ENCODE results near the gene DYRK1A.
"Not testable (repeated sequence)": the region's sequence is repeated elsewhere in the genome, so short reads cannot be mapped to it uniquely, and the experiment has no call there.

Gene DYRK1A

DNA sequence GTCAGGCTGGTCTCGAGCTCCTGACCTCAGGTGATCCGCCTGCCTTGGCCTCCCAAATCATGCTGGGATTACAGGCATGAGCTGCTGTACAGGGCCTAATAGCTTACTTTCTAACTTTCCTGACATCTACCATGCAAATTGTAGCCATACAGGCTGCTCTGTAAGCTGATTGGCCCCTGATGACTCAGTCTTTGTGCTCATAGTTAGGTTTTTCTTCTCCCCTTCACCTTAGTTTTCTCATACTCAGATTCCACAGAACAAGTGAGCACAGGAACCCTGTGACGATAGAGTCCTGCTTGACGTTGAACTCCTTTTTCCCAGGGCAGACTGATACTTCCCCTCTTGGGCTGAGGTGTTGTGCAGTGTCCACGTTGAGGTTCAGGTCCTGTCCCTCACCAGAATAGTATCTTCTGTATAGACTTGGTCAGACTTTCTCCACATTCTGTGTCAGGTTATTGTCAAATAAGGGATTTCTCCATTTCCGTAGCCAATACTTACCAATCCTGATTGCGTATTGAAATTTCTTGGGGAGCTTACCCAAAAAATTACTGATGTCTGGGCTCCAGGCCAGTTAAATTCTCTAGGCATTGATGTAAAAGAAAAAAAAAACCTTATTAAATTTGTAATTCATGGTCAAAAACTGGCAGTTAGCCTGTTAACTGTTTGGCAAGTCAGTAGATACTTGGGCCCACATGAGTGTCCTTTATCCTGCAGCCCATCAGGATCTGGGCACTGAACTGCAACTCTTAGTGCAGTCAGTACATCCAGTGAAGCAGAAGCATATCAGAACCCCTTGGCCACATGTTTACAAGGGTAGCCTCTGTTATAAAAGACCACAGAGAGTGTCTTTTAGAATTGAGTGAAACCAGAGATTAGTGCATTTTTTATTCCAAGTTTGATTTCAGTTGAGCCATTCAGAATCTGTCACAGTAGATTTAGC is 118.2 kb downstream of the DYRK1A start:
- DNase-seq (ENCODE audit: low spot score), result peak; percentile 20

DNA sequence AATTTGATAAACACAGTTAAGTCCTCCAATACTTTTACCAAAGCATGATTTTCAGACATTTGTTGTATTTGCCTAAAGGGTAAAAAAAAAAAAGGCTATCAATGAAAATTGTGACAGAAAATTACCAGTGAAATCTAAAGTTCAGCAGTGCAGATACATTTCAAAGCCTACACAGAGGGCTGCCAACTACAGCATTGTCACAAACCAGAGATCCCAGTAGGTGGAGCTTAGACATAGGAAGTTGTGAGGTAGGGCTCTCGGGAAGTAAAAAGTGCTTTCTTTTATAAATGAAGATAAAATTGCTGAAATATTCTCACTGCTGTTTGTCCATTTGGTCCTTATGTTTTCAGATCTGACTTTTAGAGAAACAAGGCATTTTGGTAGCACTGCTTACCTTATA is 123.0 kb downstream of the DYRK1A start:
- DNase-seq (ENCODE audit: low spot score), result no peak

DNA sequence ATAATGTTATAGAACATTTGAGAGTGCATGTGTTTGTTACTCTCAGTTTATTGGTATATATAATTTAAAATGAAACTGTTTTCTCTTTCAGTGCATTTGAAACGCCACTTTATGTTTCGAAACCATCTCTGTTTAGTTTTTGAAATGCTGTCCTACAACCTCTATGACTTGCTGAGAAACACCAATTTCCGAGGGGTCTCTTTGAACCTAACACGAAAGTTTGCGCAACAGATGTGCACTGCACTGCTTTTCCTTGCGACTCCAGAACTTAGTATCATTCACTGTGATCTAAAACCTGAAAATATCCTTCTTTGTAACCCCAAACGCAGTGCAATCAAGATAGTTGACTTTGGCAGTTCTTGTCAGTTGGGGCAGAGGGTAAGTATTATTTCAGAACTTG is 123.5 kb downstream of the DYRK1A start:
- DNase-seq (ENCODE audit: low spot score), result no peak

DNA sequence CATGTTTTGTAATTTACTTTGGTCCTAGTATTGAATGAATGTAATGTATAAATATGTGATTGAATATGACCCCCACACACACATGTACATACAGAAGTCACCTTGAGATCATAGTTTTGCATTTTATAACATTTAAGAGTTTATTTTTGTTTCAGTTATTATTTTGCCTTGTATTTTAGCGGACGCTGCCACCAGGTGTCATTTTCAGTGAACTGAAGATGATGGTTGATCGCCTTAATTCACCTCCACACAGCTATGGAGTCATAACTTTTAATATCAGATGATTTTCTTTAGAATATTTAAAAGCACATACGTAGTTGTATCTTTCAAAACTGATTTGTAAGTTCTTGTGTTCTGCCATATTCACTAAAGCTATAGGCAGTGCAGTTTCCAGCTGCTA is 130.4 kb downstream of the DYRK1A start:
- DNase-seq (ENCODE audit: low spot score), result no peak

DNA sequence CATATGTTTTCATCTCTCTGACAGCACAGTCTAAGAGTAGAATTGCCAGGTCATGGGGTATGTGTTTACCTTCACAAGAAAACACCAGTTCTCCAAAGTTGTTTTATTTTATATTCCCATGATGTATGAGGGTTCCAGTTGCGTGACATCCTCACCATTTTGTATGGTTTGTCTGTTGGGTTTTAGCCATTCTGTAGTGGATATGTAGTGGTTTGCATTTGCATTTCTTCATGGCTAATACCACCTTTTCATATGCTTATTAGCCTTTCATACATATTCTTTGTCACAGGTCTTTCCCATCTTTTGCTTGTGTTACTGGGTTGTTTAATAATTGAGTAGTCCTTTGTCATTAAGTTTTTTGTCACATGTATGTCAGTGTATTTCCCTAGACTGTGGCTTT is 132.1 kb downstream of the DYRK1A start:
- DNase-seq (ENCODE audit: low spot score), result no peak

DNA sequence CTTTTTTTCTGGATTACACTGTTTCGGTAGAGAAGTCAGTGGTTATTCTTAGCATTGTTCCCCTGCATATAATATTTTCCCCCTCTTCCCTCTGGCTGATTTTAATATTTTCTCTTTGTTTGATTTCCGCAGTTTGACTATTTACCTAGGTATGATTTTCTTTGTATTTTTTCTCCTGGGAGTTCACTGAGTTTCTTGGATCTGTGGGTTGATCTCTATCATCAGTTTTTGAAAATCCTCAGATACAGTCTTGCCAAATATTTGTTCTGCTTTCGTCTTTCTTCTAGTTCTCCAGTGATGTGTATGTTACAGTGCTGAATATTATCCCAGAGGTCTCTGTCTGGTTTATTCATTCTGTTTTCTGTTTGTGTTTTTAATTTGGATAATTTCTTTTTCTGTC is 136.4 kb downstream of the DYRK1A start:
- no peak for DNase-seq (ENCODE audit: low spot score)

DNA sequence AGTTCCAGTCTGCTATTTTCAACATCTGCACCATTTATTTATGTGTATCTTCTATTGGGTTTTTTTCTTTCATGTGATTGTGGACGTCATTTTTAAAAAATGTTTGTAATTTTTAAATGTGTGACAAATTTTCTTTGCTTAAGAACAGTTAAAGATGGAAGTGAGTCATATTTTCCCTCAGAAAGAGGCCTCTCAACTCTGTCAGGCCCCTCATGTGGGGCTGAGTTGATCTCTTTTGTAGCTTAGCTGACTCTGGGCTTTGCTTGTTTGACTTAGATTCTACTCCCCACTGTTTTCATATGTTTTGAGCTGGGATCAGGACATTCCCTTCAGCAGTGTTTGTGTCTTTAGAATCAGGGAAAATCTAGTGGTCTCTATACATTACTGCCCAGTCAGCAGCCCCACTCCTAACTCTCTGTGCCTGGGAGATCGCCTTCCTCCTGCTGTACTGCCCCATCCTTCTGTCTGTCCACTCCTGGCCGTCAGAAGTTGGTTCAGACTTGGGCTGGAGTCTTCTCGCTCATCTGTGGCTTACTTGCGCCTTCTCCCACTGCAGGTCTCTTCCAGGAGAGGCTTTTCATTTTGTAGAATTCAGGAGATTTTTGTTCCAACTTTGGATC is 137.4 kb downstream of the DYRK1A start:
- no peak for DNase-seq (ENCODE audit: low spot score)

DNA sequence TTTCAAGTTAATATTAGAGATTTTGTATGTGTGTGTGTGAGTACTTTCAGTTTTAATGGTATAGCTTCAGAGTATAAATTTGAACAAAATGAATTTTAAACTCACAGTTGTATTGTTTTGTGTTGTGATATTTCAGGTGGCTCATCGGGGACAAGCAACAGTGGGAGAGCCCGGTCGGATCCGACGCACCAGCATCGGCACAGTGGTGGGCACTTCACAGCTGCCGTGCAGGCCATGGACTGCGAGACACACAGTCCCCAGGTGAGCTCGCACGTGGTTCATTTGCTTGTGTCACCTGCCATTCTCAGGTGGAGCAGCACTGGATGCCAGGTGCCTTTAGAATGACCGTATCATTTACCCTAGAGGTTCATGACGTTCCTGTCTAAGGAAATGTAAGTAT is 139.4 kb downstream of the DYRK1A start:
- no peak for DNase-seq (ENCODE audit: low spot score)

DNA sequence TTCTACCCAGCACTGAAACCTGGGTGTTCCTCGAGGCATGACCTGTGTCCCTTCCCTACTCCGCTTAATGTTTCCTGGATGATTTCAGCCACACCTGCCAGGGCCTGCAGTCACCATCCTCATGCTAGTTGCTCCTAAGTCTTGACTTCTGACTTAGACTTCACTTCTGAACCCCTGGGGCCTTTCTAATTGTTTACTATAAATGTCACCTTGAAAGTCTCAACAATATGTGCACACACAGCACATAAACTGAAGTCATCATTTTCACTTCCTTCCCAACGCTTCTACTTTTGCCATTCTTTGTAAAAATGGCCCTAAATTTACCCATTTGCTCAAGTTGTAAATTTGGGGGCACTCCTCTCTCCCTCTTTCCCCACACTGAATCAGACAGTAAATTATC is 141.1 kb downstream of the DYRK1A start:
- no peak for DNase-seq (ENCODE audit: low spot score)

DNA sequence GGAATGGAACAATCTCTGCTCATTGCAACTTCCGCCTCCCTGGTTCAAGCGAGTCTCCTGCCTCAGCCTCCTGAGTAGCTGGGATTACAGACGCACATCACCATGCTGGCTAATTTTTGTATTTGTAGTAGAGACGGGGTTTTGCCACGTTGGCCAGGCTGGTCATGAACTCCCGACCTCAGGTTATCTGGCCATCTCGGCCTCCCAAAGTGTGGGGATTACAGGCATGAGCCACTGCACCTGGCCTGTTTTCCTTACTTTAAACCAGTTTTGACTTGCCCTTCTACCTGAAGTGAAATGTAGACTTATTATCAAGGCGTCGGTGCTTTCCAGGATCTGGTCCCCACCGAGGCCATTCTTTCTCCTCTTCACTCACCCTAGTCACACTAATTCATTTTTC is 141.8 kb downstream of the DYRK1A start:
- DNase-seq (ENCODE audit: low spot score), result no peak

DNA sequence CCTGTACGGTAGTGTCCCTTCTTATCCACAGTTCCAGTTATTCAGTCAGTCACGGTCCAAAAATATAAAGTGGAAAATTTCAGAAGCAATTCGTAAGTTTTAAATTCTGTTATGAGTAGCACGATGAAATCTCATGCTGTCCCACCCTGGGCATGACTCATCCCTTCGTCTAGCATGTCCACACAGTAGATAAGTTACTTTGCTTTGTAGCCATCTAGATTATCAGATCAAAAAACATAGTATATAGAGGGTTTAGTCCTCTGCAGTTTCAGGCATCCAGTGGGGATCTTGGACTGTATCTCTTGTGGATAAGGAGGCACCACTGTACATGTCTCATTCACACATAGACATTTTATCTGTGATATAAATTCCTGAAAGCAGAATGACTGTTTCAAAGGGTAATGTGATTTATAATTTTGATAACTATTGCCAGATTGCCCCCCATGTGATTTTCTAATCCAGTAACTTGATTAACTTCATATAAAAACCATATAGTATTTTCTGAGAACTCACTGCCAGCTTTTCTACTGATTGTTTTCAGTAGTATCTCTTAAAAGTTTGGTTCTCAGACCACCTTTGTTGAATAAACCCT is 143.3 kb downstream of the DYRK1A start:
- peak; percentile 11 for DNase-seq (ENCODE audit: low spot score)

DNA sequence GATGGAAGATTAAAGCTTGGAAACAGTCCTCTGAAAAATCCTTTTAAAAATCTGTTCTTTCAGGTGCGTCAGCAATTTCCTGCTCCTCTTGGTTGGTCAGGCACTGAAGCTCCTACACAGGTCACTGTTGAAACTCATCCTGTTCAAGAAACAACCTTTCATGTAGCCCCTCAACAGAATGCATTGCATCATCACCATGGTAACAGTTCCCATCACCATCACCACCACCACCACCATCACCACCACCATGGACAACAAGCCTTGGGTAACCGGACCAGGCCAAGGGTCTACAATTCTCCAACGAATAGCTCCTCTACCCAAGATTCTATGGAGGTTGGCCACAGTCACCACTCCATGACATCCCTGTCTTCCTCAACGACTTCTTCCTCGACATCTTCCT is 145.3 kb downstream of the DYRK1A start:
- DNase-seq (ENCODE audit: low spot score), result no peak

DNA sequence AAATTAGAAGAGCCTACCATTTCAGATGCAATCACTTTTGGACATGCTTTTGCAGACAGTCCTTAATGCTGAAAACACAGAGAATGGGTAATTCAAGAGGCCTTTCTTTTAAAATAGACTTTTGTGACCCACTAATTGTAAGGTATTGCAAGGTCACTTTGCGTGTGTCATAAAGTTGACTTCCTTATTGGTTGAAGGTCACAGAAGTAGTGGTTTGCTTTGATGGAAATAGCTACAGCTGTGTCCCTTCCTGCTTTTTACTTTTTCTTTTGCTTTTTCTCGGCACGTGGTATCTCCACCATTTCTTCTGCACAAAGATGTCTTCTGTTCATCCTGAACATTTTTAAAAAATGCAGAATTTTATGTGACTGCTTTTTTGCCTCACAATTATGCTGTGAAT is 146.8 kb downstream of the DYRK1A start:
- DNase-seq (ENCODE audit: low spot score), result no peak

DNA sequence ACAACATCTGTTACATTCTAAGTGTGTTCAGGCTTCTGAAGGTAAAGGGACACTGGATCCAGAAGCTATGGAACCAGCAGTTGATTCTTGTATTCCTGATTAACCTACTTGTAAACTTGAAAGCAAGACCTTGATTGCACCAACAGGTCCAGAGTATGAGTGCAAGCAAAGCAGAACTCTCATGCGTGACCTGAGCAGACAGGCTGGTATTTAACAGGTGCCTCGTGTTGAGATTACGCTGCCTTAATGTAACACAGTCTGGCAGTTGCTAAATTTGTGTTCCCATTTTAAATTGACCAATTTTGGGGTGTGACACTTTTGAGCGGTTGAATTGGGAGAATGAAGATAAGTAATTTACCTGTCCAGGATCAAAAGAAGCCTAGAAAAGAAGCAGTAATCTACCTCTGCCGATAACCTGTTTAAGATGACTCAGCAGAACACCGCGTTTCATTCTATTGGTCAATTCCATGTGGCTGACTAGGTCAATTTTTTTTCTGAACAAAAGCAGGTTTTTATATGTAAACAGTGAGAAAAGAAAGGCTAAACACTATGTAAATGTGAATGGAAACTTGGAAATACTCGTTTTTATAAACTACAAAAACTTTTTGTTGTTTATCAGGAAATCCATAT is 147.6 kb downstream of the DYRK1A start:
- DNase-seq (ENCODE audit: low spot score), result peak; percentile 46

DNA sequence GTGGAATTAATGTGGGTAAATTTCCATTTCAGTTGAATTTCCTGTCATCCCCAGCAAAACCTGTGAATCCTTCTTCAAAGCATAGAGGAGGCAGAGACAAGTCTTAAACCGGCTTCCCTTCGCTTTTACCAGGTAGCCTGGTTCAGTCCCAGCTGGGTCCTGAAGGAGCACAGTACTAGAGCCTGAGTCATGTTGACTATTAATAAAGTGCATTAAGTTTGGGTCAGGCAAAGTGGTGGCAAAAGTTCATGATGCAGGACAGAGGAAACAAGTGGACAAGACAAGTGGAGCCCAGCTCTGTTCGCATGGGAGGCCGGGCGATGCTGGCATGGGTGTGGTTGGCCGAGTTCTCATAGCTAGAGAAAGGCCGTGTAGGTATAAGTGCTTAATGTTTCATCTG is 150.4 kb downstream of the DYRK1A start:
- DNase-seq (ENCODE audit: low spot score), result peak; percentile 13

DNA sequence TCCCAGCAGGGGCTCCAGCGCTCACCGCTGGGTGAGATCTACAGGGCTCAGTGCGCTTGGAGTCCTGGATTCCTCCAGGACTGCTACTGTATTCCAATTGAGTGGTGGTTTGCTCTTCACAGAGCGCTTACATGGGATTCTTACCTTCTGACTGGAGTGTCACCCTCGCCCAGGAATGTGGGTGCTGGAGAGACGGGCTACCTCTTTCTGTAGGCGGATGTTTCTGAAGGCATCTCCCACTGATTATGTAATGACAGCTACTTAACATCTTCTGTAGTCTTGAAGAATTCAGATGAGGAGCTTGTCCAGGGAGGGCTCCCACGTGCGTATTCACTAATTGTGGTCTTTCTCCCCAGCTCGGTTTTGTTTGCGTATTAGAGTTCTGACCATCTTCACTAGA is 154.2 kb downstream of the DYRK1A start:
- DNase-seq (ENCODE audit: low spot score), result no peak

DNA sequence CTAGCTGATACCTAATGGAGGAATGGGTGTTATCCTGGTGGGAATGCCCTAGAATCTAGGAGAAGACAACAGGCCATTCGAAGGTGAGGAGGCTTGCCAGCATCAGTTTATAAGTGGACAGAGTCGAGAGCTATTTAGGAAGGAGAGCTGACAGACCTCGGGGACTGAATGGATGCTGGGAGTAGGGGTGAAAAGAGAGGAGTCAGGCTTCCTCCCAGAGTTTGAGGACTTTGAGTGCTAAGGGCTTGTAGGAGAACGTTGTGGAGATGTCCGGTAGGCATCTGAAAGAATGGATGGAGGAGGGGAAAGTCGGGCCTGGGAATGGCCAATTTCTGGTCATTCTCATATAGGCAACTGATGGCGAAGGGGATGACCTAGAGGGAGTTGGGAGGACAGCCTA is 155.1 kb downstream of the DYRK1A start:
- DNase-seq (ENCODE audit: low spot score), result no peak

DNA sequence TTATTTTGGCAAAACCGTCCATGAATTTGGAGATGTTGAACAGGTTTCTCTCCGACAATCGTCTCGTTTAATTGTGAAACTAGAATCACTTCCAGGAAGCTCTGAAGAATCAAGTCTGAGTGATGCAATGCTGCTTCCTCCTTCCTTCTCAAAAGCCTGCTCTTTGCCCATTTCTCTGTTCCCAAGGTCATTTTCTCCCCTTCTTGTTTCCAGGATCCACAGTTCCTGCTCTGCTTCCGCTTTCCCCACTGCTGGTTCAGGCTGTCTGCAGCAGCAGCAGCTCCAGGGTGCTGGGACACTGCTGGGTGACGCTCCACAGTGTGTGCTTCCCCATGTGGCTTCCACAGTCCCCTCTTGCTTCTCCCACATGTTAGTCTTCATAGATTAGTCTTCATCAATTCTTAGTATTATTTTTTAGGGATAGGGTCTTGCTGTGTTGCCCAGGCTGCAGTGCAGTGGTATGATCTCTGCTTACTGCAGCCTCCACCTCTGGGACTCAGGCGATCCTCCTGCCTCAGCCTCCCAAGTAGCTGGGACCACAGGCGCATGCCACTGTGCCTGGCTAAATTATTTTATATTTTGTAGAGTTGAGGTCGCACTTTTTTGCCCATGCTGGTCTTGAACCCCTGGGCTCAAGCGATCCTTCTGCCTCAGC is 156.2 kb downstream of the DYRK1A start:
- no peak for DNase-seq (ENCODE audit: low spot score)

DNA sequence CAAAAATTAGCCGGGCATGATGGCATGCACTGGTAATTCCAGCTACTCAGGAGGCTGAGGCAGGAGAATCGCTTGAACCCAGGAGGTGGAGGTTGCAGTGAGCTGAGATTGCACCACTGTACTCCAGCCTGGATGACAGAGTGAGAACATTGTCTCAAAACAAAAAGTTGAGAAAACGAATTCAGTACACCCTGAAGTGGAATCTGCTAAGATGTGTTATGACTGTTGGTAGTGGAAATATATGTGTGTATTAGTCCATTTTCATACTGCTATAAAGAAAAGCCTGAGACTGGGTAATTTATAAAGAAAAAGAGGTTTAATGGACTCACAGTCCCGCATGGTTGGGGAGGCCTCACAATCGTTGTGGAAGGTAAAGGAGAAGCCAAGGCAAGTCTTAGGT is 158.4 kb downstream of the DYRK1A start:
- DNase-seq (ENCODE audit: low spot score), result not testable (repeated sequence)

DNA sequence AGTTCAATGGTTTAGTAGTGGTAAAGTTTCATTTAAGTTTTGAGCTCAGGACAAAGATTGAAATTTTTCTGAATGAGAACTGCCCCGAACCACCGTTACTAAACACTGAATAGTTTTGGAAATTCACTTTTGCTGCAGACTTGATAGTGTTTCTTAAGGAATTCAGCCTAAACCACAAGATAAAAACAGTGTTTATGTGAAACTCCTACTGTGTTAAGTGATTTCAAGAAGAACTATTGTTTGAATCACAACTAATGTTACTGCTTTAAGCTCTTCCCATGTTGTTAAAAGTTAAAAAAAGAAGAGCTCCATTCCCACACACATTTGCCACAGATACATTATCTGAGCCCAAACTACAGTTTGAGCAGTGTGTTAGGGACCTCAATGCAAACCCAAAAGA is 159.2 kb downstream of the DYRK1A start:
- no peak for DNase-seq (ENCODE audit: low spot score)

DNA sequence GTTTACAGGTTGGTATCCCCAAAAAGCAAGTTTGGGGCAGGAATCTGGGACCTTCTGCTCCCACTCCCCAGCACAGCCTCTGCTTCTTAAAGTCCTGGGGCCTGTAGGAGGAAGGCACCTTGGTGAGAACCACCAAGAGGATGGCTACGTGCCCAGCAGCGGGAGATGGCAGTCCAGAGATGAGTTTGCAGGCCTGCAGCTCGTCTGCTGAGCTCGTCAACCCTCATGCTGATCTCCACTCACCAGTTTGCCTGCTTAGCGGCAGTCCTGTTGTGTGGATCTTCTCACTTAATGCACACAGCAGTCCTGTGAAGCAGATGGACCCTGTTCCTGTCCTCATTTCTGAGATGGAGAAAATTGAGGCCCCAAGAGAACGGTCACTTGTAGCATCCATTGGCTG is 160.5 kb downstream of the DYRK1A start:
- no peak for DNase-seq (ENCODE audit: low spot score)

DNA sequence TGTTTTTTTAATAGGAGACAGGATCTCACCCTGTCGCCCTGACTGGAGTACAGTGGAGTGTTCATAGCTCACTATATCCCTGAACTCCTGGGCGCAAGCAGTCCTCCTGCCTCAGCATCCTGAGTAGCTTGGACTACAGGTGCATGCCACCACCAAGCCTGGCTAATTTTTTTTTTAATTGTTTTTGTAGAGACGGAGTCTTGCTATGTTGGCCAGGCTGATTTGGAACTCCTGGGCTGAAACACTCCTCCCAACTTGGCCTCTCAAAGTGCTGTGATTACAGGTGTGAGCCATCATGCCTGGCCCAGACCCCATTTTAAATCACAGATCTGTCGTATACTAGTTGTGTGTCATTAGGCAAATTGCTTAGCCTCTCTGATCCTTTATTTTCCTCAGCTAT is 161.1 kb downstream of the DYRK1A start:
- no peak for DNase-seq (ENCODE audit: low spot score)
